Stomach (tissue), 4 donors: Measurements from ENCODE around the gene FBXL16.

Experiments
- EP300 ChIP-seq: sonication (generic); formaldehyde crosslinking; IDR thresholded peaks from one replicate; pipeline ENCODE4 v1.6.1; 2017; ENCODE audit warnings: antibody characterized with exemption
- POLR2A ChIP-seq, 4 donors: fragments of 450-650 bp; IDR thresholded peaks; one replicate each; pipeline ENCODE4 v1.6.1; 2016; ENCODE audit warnings: antibody characterized with exemption in 4 of 4, control low read depth in 2 of 4, mild to moderate bottlenecking in 1 of 4, moderate library complexity in 1 of 4
- TF ChIP-seq, protein P1 (sequence below), 7 experiments: fragments of 450-650 bp in 4 of 7; fragments of 200-600 bp in 3 of 7; sonication (generic) in 3 of 7; IDR thresholded peaks; one replicate each; pipeline ENCODE4 v1.5.1; 2016 to 2019; ENCODE audit warnings: antibody characterized with exemption in 7 of 7, control low read depth in 2 of 7, mild to moderate bottlenecking in 1 of 7

DNA sequence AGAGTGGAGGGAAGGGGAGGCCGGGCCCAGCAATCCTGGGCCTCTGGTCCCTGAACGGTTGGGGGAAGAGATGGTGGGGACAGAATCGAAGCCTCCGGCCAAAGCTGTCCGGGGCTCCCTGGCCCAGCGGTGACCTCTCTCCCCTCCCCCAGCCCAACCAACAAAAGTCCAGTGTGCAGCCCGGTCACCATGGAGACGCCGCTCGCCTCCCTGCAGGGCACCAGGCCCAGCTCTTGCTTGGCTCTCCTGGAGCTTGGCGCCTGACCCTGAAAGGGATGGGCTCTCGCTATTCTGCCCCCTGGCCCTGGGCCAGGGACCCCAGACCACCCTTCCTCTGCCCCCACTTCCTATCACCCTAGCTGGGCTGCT, 10.6 kb upstream of the FBXL16 start:
- no peak for TF ChIP-seq EP300
- TF ChIP-seq POLR2A (IDR thresholded peaks at IDR 0.05): no peak
- TF ChIP-seq, protein P1, sequence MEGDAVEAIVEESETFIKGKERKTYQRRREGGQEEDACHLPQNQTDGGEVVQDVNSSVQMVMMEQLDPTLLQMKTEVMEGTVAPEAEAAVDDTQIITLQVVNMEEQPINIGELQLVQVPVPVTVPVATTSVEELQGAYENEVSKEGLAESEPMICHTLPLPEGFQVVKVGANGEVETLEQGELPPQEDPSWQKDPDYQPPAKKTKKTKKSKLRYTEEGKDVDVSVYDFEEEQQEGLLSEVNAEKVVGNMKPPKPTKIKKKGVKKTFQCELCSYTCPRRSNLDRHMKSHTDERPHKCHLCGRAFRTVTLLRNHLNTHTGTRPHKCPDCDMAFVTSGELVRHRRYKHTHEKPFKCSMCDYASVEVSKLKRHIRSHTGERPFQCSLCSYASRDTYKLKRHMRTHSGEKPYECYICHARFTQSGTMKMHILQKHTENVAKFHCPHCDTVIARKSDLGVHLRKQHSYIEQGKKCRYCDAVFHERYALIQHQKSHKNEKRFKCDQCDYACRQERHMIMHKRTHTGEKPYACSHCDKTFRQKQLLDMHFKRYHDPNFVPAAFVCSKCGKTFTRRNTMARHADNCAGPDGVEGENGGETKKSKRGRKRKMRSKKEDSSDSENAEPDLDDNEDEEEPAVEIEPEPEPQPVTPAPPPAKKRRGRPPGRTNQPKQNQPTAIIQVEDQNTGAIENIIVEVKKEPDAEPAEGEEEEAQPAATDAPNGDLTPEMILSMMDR (IDR thresholded peaks at IDR 0.05): no peak
